SK-N-SH treated with all-trans-retinoic acid at 6 μM for 48 hours (cell line): ENCODE results near the gene ZNF423.

ENCODE experiments used
- ARNTL ChIP-seq: fragments of 450-650 bp; formaldehyde crosslinking; IDR thresholded peaks from 2 replicates; pipeline ENCODE4 v1.5.0; 2020; ENCODE audit warnings: low read depth, mild to moderate bottlenecking, moderate library complexity, borderline replicate concordance
- BACH2 ChIP-seq: fragments of 250-450 bp; sonication (Bioruptor Pico); IDR thresholded peaks from 2 replicates; pipeline ENCODE4 v1.9.0; 2021; ENCODE audit warnings: mild to moderate bottlenecking, borderline replicate concordance
- ESRRG ChIP-seq: fragments of 250-450 bp; sonication (Bioruptor Pico); IDR thresholded peaks from 2 replicates; pipeline ENCODE4 v1.6.1; 2021; ENCODE audit warnings: mild to moderate bottlenecking
- PATZ1 ChIP-seq: fragments of 250-450 bp; sonication (Bioruptor Pico); IDR thresholded peaks from 2 replicates; pipeline ENCODE4 v1.8.0; 2020; ENCODE audit warnings: mild to moderate bottlenecking, moderate library complexity, borderline replicate concordance
- TCF4 ChIP-seq: fragments of 250-450 bp; sonication (Bioruptor Pico); IDR thresholded peaks from 2 replicates; pipeline ENCODE4 v1.8.0; 2021; ENCODE audit warnings: mild to moderate bottlenecking, moderate library complexity, borderline replicate concordance
- TOX ChIP-seq: fragments of 250-450 bp; sonication (Bioruptor Pico); IDR thresholded peaks from 2 replicates; pipeline ENCODE4 v1.8.0; 2021; ENCODE audit warnings: mild to moderate bottlenecking, moderate library complexity, borderline replicate concordance
- ZC3H10 ChIP-seq: fragments of 250-450 bp; sonication (Bioruptor Pico); IDR thresholded peaks from 2 replicates; pipeline ENCODE4 v1.5.1; 2021; ENCODE audit warnings: mild to moderate bottlenecking, moderate library complexity
- ZFP30 ChIP-seq: fragments of 450-650 bp; formaldehyde crosslinking; IDR thresholded peaks from 2 replicates; pipeline ENCODE4 v1.5.0; 2022; ENCODE audit warnings: mild to moderate bottlenecking, moderate library complexity
- ZNF565 ChIP-seq: fragments of 450-650 bp; formaldehyde crosslinking; conservative IDR thresholded peaks from 2 replicates; pipeline ENCODE4 v1.5.0; 2020; ENCODE audit warnings: low read depth, mild to moderate bottlenecking, moderate library complexity
- ZNF70 ChIP-seq: fragments of 450-650 bp; formaldehyde crosslinking; IDR thresholded peaks from 2 replicates; pipeline ENCODE4 v1.5.0; 2020; ENCODE audit warnings: mild to moderate bottlenecking, moderate library complexity
- TF ChIP-seq, protein P1 (sequence below): fragments of 250-450 bp; sonication (Bioruptor Pico); IDR thresholded peaks from 2 replicates; pipeline ENCODE4 v1.5.1; 2021; ENCODE audit warnings: mild to moderate bottlenecking, moderate library complexity
- TF ChIP-seq, protein P2 (sequence below): fragments of 250-450 bp; sonication (Bioruptor Pico); IDR thresholded peaks from 2 replicates; pipeline ENCODE4 v1.5.1; 2020; ENCODE audit warnings: low read depth, mild to moderate bottlenecking, moderate library complexity

- peak; percentile 19; the same call in 1 of the 2 replicates for TF ChIP-seq PATZ1 (CRISPR knock-in tag)
- no peak for TF ChIP-seq ZFP30 (CRISPR knock-in tag)
- peak; percentile 45; the same call in 1 of the 2 replicates for TF ChIP-seq TCF4 (CRISPR knock-in tag)
- no peak for TF ChIP-seq ZNF70 (CRISPR knock-in tag)
- TF ChIP-seq BACH2 (CRISPR knock-in tag) = no peak
- TF ChIP-seq, protein P1, sequence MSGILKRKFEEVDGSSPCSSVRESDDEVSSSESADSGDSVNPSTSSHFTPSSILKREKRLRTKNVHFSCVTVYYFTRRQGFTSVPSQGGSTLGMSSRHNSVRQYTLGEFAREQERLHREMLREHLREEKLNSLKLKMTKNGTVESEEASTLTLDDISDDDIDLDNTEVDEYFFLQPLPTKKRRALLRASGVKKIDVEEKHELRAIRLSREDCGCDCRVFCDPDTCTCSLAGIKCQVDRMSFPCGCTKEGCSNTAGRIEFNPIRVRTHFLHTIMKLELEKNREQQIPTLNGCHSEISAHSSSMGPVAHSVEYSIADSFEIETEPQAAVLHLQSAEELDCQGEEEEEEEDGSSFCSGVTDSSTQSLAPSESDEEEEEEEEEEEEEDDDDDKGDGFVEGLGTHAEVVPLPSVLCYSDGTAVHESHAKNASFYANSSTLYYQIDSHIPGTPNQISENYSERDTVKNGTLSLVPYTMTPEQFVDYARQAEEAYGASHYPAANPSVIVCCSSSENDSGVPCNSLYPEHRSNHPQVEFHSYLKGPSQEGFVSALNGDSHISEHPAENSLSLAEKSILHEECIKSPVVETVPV (CRISPR knock-in tag) = no peak
- TF ChIP-seq, protein P2, sequence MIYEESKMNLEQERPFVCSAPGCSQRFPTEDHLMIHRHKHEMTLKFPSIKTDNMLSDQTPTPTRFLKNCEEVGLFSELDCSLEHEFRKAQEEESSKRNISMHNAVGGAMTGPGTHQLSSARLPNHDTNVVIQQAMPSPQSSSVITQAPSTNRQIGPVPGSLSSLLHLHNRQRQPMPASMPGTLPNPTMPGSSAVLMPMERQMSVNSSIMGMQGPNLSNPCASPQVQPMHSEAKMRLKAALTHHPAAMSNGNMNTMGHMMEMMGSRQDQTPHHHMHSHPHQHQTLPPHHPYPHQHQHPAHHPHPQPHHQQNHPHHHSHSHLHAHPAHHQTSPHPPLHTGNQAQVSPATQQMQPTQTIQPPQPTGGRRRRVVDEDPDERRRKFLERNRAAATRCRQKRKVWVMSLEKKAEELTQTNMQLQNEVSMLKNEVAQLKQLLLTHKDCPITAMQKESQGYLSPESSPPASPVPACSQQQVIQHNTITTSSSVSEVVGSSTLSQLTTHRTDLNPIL (CRISPR knock-in tag) = no peak
- TF ChIP-seq ZC3H10 (CRISPR knock-in tag) = no peak
- no peak for TF ChIP-seq ZNF565 (CRISPR knock-in tag)
- TF ChIP-seq ARNTL = no peak
- no peak for TF ChIP-seq ESRRG (CRISPR knock-in tag)
- no peak for TF ChIP-seq TOX (CRISPR knock-in tag)
These were observed 216.0 kb downstream of the ZNF423 start for GRCh38 chr16:49639739-49640431.
